Loucy (cell line): Measurements from ENCODE around the gene DDX4.

Experiments
- EZH2phosphoT487 ChIP-seq: fragments of 200-600 bp; IDR thresholded peaks from 2 replicates; pipeline ENCODE4 v1.6.1; 2018; ENCODE audit warnings: antibody characterized with exemption, mild to moderate bottlenecking, moderate library complexity, borderline replicate concordance
- TF ChIP-seq, protein P1 (sequence below): fragments of 200-600 bp; sonication (generic); conservative IDR thresholded peaks from 2 replicates; pipeline ENCODE4 v1.5.1; 2014; ENCODE audit warnings: mild to moderate bottlenecking, antibody characterized with exemption, low read length

DNA sequence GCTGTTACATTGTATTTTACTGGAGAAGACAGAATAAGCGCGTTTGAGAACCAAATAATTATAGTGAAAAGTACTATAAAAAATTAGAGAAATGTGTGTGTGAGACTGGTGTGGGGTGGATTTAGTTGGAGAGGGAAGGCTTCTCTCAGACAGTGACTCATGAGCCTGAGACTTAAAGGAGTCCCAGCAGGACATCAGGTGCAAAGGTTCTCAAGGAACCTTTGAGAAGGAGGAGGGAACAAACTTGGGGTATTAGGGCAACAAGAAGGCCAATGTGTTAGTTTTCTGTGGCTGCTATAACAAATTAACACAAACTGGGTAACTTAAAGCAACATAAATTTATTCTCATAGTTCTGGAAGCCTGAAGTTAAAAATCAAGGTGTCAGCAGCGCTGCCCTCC, 4.9 kb downstream of the DDX4 start:
- TF ChIP-seq, protein P1, sequence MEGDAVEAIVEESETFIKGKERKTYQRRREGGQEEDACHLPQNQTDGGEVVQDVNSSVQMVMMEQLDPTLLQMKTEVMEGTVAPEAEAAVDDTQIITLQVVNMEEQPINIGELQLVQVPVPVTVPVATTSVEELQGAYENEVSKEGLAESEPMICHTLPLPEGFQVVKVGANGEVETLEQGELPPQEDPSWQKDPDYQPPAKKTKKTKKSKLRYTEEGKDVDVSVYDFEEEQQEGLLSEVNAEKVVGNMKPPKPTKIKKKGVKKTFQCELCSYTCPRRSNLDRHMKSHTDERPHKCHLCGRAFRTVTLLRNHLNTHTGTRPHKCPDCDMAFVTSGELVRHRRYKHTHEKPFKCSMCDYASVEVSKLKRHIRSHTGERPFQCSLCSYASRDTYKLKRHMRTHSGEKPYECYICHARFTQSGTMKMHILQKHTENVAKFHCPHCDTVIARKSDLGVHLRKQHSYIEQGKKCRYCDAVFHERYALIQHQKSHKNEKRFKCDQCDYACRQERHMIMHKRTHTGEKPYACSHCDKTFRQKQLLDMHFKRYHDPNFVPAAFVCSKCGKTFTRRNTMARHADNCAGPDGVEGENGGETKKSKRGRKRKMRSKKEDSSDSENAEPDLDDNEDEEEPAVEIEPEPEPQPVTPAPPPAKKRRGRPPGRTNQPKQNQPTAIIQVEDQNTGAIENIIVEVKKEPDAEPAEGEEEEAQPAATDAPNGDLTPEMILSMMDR: no peak
- TF ChIP-seq EZH2phosphoT487: no peak
